ENCODE measurements around the gene RNF152.
"Not testable (repeated sequence)": the region's sequence is repeated elsewhere in the genome, so short reads cannot be mapped to it uniquely, and the experiment has no call there.

The RNF152 gene

DNA sequence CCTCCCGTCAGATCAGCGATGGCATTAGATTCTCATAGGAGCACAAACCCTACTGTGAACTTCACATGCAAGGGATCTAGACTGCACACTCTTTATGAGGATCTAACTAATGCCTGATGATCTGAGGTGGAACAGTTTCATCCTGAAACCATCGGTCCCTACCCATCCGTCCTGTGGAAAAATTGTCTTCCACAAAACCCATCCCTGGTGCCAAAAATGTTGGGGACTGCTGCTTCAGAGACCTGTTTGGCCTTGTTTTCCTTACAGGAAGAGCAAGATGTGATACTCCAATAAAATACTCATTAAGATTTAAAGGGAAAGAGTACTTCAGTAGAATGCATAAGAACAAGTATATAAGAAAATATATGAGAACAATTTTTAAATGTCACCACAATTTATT lies 71.1 kb downstream of the RNF152 start:
- DNase-seq (ENCODE audit: low spot score), result no peak

DNA sequence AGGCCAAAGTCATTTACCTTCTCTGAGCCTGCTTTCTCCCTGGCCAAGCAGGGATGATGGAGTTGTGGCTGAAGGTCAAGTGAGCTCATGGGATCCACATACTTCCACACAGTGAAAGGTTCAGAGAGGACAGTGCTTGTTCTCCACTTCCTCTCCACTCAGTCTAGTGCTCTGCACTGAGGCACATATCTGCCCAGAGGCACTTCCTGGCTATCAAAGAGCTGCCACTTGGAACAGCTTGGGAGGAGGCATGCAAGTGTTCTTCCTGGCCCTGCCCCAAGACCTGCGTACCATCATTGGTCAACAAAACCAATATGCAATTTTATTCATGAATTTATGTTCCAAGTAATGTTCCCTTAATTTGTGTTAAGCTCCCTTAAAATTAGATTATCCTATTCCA lies 71.9 kb downstream of the RNF152 start:
- DNase-seq (ENCODE audit: low spot score), result no peak

DNA sequence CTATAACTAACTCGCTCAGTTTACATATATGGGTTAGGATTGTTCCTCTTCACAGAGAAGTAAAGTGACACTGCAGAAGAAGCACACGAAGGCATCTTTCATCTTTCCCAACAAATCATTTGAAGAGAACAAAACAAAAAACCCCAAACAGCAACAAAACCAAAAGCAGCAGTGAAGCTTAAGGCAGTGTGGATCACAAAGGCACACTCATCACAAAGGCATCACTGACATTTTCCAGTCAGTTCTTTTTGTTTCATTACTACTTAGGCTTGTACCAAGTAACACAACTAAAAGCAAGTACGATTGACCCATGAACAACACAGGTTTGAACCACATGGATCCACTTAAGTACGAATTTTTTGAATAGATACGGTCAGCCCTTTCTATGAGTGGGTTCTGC lies 75.7 kb downstream of the RNF152 start:
- no peak for DNase-seq (ENCODE audit: low spot score)

DNA sequence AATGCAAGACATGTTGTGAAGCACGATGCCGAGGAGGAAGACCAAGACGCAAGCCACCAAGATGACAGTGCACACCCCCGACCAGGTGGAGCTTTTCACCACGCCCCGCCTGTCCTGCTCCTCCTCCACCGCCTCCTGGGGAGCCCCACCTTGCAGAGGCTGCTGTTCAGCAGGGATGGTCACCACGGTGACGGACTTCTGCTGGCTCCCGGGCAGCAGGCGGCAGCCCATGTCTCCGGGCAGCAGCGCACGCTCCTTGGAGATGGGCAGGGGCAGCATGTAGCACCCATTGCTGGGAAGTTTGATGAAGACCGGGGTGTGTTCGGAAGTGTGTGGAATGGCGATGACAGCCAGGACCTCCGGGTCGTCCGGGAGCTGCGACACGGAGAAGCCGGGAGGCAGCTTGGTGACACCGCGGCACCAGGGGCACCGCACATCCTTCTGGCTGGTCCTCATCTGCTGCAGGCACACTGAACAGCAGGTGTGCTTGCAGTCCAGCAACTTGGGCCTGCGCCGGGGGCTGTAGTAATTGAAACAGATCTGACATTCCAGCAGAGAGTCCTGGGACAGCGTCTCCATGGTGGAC lies 76.8 kb downstream of the RNF152 start:
- DNase-seq (ENCODE audit: low spot score), result no peak

DNA sequence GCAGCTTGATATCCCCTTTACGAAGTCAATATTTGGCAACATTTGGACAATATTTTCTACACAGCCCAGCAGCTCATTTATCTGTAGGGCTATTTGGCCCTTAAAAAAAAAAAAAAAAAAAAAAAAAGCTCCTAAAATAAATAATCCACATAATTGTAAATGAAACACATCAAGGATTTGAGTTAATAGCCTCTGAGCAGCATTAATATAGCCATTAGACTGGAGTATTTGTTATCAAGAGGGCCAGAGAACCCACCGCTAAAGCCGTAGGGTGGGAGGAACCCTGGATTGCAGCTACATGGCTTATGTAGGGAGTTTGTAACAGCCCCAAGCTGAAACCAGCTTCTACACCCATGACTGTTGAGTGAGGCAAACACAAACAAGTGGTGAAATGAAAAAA lies 84.5 kb downstream of the RNF152 start:
- no peak for DNase-seq (ENCODE audit: low spot score)

DNA sequence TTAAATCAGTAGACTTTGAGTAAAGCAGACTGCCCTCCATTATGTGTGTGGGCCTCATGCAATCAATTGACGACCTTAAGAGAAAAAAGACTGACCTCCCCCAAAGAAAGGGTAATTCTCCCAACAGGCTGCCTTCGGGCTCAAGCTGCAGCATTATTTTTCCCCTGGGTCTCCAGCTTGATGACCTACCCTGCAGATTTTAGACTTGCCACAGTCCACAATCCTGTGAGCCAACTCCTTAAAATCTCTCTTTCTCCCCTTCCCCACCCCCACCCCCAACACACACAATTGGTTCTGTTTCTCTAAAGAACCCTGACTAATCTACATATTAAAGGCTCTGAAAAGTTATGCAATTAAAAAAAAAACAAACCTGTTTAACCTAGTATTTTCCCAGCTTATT lies 89.4 kb downstream of the RNF152 start:
- DNase-seq (ENCODE audit: low spot score), result no peak

DNA sequence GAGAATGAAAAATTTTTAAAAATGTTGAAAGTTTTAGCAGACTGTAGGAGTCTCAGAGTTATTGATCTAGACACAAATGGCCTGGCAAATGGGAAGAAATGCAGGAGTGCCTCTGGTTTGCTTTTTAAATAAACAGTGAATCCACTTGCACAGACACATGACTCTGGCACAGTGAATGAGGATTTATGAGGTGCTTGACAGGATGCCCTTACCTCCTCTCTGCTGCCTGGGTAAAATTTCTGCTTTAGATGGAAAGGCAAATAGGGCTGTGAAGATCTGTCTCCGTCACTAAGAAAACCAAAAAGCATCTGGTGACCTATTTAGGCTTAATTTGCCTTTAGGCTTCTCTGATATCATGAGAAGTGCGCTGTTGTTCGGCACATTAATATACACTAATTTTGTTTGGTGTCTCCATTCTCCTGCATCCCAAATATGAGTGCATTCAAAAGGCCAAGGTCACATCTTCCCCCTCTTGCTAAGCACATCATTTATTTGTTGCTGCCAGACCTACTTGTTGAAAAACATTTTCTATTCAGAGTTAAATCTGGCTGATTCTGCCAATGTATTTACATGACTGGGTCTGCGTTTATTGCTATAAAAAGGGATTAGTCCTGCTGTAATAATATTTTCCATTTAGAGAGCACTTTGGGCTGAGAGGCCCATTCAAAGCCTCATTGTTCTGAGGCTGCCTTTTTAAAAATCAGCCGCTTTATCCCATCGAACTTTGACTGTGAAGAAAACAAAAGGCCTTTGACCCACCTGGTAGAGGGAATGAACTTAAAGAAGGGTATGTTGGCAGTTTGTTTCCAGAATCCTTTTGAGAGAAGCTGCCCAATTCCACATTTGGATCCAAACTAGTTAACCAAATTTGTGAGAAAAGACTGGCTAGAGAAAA lies 94.9 kb downstream of the RNF152 start:
- no peak for DNase-seq (ENCODE audit: low spot score)

DNA sequence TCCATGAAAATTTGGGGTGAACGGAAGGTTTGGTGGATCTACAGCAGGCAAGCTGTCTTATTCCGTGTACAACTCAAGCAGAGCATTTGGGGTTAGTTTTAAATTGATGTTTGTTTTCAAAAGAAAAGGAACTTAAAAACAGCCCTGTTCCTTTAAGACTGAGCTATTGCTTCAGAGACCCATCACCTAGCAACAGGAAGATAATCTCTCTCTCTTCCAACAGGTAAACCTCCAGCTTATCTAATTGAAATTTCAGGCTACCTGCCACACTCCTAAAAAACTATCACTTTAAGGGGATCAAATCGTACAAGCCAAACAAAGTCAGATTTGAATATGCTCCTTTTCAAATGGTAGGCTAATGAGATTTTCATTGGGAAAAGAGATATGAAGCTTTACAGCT lies 101.8 kb downstream of the RNF152 start:
- DNase-seq (ENCODE audit: low spot score), result no peak

DNA sequence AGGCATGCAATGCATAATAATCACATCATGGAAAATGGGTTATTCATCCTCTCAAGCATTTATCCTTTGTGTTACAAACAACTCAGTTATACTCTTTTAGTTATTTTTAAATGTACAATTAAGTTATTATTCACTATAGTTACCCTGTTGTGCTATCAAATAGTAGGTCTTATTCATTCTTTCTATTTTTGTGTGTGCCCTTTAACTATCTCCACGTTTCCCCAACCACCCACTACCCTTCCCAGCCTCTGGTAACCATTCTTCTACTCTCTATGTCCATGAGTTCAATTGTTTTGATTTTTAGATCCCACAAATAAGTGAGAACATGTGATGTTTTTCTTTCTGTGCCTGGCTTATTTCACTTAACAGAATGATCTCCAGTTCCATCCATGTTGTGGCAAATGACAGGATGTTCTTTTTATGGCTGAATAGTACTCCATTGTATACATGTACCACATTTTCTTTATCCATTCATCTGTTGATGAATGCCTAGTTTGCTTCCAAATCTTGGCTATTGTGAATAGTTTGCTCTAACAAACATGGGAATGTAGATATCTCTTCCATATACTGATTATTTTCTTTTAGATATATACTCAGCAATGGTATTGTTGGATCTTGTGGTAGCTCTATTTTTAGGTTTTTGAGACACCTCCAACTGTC lies 105.7 kb downstream of the RNF152 start:
- not testable (repeated sequence) for DNase-seq (ENCODE audit: low spot score)

DNA sequence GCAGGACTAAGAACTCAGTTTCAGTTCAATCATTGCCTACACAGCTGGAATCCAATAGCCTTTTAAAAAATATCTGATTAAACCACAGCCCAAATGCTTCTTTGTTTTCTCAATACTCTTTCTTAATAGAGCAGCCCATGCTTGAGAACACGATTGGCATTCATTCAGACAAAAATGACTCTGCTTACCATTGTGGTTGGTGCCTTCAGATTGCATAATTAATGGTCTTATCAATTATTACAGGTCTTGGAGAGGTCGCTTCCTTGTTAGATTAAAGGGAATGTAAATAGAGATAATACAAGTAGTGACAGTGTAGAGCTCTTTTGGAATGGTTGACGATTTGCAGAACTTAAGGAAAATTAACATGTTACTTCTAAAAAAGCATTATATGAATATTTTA lies 107.2 kb downstream of the RNF152 start:
- DNase-seq (ENCODE audit: low spot score), result no peak

DNA sequence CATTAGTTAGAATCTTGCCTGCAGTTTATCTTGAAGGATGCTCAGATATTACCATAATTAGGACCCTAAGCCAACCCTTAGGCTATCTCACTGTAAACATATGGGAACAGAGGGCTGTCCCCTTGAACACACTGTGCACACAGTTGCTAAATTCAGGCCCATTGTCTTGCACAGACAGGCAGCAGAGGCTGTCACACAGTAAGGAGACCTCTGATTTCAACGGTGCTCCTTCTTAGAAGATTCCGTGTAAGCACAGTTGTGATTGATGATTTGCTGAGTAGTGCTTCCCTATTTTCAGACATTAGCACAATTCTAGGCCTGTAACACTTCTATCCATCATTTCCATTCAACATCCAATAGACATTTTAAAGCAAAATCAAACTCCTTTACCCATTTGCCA lies 108.0 kb downstream of the RNF152 start:
- no peak for DNase-seq (ENCODE audit: low spot score)

DNA sequence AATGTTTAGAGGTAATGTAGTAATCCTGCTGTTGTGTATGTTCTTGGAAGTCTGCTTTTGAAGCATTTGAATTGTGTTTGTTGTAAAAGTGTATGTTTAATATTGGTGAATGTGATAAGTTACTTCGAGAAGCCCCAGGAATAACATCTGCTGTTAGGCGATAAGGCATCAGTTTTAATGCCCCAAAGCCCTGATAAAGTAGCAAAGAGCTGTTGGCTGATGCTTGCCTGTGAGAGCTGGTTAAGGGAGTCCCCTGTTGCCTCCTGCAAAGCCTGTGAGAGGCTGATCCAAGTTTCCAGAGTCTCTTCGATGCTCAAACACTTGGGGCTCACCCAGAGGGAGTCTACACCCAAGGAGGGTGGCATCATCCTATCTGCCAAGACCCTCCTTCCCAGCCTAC lies 110.3 kb downstream of the RNF152 start:
- DNase-seq (ENCODE audit: low spot score), result no peak

DNA sequence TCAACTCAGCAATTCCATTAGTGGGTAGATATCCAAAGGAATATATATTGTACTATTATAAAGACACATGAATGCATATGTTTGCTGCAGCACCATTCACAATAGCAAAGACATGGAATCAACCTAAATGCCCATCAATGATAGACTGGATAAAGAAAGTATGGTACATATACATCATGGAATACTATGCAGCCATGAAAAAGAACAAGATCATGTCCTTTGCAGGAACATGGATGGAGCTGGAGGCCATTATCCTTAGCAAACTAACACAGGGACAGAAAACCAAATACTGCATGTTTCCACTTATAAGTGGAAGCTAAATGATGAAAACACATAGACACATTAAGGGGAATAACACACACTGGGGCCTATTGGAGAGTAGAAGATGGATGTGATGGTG lies 116.6 kb downstream of the RNF152 start:
- not testable (repeated sequence) for DNase-seq (ENCODE audit: low spot score)

DNA sequence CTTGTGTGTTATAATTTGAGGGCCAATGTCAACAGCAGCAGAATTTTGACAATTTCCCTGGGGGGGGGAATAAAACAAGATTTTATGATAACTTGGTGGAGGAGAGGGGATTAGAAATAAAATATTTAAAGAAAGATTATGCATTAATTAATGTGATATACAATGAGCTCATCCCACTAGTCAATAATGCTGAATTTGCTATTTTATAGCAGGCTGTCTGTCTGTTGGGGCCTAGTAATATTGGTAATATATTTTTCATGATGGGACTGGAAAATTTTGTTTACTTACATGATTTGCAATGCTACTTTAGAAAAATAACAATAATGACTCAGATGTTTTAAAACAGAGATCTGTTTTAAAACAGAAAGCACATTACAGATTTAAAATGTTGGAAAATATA lies 118.0 kb downstream of the RNF152 start:
- DNase-seq (ENCODE audit: low spot score), result no peak

DNA sequence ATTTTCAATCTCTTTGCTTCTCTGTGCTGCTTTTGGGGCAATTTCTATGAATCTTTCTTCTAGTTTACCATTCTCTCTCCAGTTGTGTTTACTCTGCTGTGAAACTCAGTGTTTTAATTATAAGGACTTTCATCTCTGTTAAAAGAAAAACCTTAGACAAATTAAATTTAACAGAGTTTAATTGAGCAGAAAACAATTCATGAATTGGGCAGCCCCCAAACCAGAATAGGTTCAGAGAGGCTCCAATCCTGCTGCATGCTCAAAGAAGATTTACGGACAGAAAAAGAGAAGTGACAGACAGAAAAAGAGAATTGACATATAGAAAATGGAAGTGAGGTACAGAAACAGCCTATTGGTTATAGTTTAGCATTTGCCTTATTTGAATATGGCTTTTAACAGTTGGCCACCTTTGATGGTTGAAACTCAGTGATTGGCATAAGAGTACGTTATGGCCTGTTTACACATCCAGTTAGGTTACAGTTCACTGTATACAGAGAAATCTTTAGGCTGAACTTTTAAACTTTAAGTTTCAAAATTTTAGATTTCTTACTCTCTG lies 120.4 kb downstream of the RNF152 start:
- DNase-seq (ENCODE audit: low spot score), result no peak

DNA sequence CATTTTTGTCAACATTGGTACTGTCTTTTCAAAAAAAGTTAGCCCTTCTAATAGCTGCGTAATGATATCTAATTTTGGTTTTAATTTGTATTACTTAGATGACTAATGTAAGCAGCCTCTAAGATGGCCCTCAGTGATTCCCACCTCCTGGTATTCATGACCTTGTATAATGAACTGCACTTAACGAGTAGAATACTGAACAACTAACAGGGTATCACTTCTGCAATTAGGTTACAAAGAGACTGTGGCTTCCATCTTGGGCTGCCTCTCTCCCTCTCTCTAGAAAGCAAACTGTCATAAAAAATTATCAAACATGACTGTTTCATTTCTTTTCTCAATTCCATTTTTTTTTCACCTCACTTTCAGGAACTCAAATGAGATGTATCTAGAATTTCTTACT lies 120.9 kb downstream of the RNF152 start:
- DNase-seq (ENCODE audit: low spot score), result no peak

DNA sequence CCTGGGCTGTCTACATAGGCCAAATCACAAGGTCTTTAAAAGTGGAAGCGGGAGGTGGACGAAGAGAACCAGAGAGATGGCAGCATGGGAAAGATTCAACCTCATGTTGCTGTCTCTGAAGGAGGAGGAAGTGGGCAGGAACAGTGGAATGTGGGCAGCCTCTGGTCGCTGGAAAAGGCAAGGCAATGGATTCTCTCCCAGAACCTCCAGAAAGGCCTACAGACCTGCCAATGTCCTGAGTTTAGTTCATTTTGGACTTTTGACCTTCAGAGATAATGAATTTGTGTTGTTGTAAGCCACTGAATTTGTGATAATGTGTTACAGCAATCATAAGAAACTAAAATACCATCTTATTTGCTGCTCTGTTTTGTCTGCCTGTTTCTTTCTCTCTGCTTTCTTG lies 122.5 kb downstream of the RNF152 start:
- no peak for DNase-seq (ENCODE audit: low spot score)

DNA sequence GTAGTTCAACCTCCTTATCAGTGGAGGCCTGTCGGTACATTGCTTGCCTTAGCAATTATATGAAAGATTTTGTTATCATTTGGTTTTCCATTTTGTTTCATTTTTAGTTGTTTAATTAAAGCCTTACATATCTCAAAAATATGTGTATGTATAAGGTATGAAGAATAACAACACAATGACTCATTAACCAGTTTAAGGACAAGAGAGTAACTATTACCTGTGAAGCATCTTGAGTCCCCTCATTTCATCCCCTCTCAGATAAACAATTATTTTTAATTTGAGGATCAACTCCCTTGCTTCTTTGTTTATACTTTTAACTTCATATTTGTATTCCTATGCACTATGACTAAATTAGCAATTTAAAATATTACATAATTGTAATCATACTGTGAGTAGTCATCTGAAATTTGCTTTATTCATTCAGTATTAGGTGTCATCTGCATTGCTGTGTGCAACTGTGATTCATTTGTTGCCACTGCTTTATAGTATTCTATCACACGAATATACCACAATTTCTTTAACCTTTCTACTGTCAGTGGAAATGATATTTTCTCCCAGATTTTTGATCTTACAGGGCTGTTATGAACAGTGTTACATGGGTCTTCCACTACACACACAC lies 126.4 kb downstream of the RNF152 start:
- no peak for DNase-seq (ENCODE audit: low spot score)

DNA sequence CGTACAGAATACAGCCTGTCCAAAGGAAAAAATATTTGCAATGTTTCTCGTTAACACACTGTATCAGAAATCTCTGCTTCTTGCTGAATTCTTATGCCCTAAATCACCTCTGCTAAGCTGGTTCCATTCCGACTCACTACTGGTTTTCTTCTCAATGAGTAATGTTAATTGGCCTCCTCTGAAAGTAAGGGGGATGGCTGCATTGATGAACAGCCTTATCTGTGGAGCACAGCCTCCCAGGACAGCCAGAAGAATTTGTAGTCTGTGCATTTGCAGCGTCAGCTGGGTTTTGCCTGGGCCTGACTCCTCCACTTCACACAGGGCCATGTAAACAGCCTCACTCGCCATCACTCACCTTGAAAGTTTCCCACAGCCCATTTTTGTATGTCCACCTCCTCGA lies 127.7 kb downstream of the RNF152 start:
- no peak for DNase-seq (ENCODE audit: low spot score)

DNA sequence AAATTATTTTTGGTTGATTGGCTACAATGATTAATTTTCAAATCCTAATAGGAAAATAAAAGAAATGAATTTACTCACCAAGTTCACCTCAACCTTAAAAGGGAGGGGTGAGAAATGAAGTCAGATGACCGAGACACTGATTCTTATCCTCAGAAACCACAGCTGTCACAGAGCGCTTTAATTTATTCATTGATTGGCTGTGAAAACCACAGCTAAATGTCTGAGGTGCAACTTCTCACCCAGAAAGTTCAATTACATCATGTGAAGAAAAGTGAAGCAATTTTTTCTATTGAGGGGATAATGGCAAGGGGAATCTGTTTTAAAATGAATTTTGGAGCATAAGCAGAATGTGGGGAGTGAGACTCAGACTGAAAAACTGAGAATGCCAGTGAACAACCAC lies 128.4 kb downstream of the RNF152 start:
- DNase-seq (ENCODE audit: low spot score), result no peak

DNA sequence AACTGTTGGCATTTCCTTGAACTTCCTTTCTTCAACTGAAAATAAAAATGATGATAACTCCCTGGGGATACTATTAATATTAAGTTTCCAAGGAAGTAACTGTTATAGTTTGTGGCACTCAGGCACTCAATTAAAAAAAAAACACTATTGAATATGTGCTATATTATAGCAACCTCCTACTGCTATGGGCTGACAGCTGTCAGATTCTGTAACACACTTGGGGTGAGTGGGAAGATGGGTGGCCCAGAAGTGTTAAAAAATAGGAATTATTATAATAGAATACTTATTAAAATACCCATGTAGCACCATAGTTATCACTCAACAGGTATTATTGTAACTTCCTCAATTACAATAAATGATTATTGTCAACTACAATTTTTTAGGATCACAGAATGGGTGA lies 130.9 kb downstream of the RNF152 start:
- DNase-seq (ENCODE audit: low spot score), result no peak
